ENCODE data around the gene AADAC.

AADAC gene

GRCh38 chr3:151770956-151771355 lies 43.0 kb upstream of the AADAC start:
- H3K9me3 ChIP-seq: no peaks in the 10 kb centered on the region
- no peak for TF ChIP-seq CTCF (IDR thresholded peaks at IDR 0.05)
- H3K36me3 ChIP-seq: no peaks in the 10 kb centered on the region
- no peak overlapping the region for H3K27ac ChIP-seq
- no peaks in the 10 kb centered on the region for H3K4me1 ChIP-seq (ENCODE audit: control insufficient read depth in 1 of 2, insufficient read depth in 1 of 2, low read depth in 1 of 2, low read length in 1 of 2)
- H3K4me3 ChIP-seq (ENCODE audit: low read depth in 1 of 2, low read length in 1 of 2): no peak overlapping the region
- H3K27me3 ChIP-seq: no peaks in the 10 kb centered on the region

- no peak overlapping the region for H3K4me3 ChIP-seq (ENCODE audit: low read depth in 1 of 2, low read length in 1 of 2)
- no peak overlapping the region for H3K27ac ChIP-seq
- no peak for TF ChIP-seq CTCF (IDR thresholded peaks at IDR 0.05)
Measured at GRCh38 chr3:151772825-151773480, 41.0 kb upstream of the AADAC start.

GRCh38 chr3:151774235-151774634 lies 39.7 kb upstream of the AADAC start:
- H3K4me3 ChIP-seq (ENCODE audit: low read depth in 1 of 2, low read length in 1 of 2): no peak overlapping the region
- H3K9me3 ChIP-seq: no peaks in the 10 kb centered on the region
- H3K4me1 ChIP-seq (ENCODE audit: control insufficient read depth in 1 of 2, insufficient read depth in 1 of 2, low read depth in 1 of 2, low read length in 1 of 2): no peaks in the 10 kb centered on the region
- no peak overlapping the region for H3K27ac ChIP-seq
- no peak for TF ChIP-seq CTCF (IDR thresholded peaks at IDR 0.05)
- H3K36me3 ChIP-seq: no peaks in the 10 kb centered on the region
- no peaks in the 10 kb centered on the region for H3K27me3 ChIP-seq

More at GRCh38 chr3:151772825-151773480, 41.0 kb upstream of the AADAC start:
- no peaks in the 10 kb centered on the region for H3K4me1 ChIP-seq (ENCODE audit: control insufficient read depth in 1 of 2, insufficient read depth in 1 of 2, low read depth in 1 of 2, low read length in 1 of 2)
- H3K9me3 ChIP-seq: no peaks in the 10 kb centered on the region
- H3K36me3 ChIP-seq: no peaks in the 10 kb centered on the region
- H3K27me3 ChIP-seq: no peaks in the 10 kb centered on the region

- no peak overlapping the region for H3K4me3 ChIP-seq (ENCODE audit: low read depth in 1 of 2, low read length in 1 of 2)
- no peaks in the 10 kb centered on the region for H3K27me3 ChIP-seq
- no peak overlapping the region for H3K27ac ChIP-seq
- no peak for TF ChIP-seq CTCF (IDR thresholded peaks at IDR 0.05)
- H3K9me3 ChIP-seq: no peaks in the 10 kb centered on the region
- H3K36me3 ChIP-seq: no peaks in the 10 kb centered on the region
- no peaks in the 10 kb centered on the region for H3K4me1 ChIP-seq (ENCODE audit: control insufficient read depth in 1 of 2, insufficient read depth in 1 of 2, low read depth in 1 of 2, low read length in 1 of 2)
Measured at GRCh38 chr3:151774910-151775309, 39.0 kb upstream of the AADAC start.

GRCh38 chr3:151775314-151776258 lies 38.3 kb upstream of the AADAC start:
- H3K4me1 ChIP-seq (ENCODE audit: control insufficient read depth in 1 of 2, insufficient read depth in 1 of 2, low read depth in 1 of 2, low read length in 1 of 2): no peaks in the 10 kb centered on the region
- no peaks in the 10 kb centered on the region for H3K27me3 ChIP-seq
- no peak for TF ChIP-seq CTCF (IDR thresholded peaks at IDR 0.05)
- H3K4me3 ChIP-seq (ENCODE audit: low read depth in 1 of 2, low read length in 1 of 2): no peak overlapping the region
- no peak overlapping the region for H3K27ac ChIP-seq
- no peaks in the 10 kb centered on the region for H3K9me3 ChIP-seq
- no peaks in the 10 kb centered on the region for H3K36me3 ChIP-seq

All from neutrophil (primary cell).